ENCODE data around the gene PLXNA3.

The PLXNA3 gene

GRCh38 chrX:154476821-154477220 is 18.7 kb downstream of the PLXNA3 start:
- H3K4me3 ChIP-seq (ENCODE audit: control insufficient read depth, low read depth, low read length): no peak overlapping the region
- no peak for DNase-seq (ENCODE audit: low read depth)
- TF ChIP-seq, protein P1, sequence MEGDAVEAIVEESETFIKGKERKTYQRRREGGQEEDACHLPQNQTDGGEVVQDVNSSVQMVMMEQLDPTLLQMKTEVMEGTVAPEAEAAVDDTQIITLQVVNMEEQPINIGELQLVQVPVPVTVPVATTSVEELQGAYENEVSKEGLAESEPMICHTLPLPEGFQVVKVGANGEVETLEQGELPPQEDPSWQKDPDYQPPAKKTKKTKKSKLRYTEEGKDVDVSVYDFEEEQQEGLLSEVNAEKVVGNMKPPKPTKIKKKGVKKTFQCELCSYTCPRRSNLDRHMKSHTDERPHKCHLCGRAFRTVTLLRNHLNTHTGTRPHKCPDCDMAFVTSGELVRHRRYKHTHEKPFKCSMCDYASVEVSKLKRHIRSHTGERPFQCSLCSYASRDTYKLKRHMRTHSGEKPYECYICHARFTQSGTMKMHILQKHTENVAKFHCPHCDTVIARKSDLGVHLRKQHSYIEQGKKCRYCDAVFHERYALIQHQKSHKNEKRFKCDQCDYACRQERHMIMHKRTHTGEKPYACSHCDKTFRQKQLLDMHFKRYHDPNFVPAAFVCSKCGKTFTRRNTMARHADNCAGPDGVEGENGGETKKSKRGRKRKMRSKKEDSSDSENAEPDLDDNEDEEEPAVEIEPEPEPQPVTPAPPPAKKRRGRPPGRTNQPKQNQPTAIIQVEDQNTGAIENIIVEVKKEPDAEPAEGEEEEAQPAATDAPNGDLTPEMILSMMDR (conservative IDR thresholded peaks at IDR 0.05; ENCODE audit: control insufficient read depth, insufficient read depth, low read depth, low read length): no peak

GRCh38 chrX:154477891-154478477 is 19.9 kb downstream of the PLXNA3 start:
- peak overlapping the region; percentile 49 for H3K4me3 ChIP-seq (ENCODE audit: control insufficient read depth, low read depth, low read length)
- DNase-seq (ENCODE audit: low read depth): no peak
- TF ChIP-seq, protein P1 (conservative IDR thresholded peaks at IDR 0.05; ENCODE audit: control insufficient read depth, insufficient read depth, low read depth, low read length): no peak

DNA sequence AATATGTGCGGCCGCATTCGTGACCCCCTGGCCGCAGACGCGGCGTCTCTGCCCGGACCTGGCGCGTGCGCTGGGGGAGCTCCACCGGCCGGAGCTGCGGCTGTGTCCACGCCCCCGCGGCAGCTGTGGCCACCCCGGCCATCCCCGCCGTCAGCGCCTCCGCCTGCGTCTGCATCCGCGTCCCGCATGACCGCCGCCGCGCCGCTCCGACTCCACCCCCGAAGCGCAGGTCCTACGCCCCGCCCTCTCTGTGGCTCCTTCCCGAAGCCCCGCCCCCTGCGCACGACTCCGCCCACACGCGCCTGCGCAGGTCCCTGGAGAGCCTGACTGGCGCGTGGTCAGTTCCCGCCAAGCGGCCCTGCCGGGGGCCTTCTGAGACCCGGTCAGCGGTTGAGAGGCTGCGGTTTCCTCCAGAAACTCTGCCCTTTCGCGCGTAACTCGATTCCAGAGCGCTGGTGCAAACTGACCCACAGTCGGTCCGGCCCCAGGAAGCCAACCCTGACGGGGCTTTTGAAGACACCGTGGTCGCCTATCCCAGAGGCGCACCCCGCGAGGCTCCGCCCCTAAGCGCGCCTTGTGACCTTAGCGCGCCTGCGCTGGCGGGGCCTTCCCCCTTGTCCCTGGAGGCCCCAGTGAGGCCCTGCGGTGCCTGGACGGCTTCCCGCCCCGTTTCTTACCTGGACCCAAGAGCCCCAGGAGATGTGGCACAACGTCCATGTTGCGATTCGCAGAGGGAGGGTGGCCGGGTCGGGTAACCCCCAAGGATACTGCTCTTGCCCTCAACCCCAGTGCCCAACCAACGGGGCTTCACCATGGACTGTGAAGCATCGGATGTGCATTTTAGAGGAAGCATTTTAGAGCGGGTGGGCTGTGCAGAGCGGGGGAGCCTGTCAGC is 20.9 kb downstream of the PLXNA3 start, which contains the start of gene LAGE3:
Gene LAGE3, minus strand, starts transcription at position 554 of the 895 bp plus-strand sequence. Its CDS starts 366 bp downstream, at position 188.
- DNase-seq (ENCODE audit: low read depth): peak; percentile 81
- peak within 1 kb of the TSS; percentile 49 for H3K4me3 ChIP-seq (ENCODE audit: control insufficient read depth, low read depth, low read length)
- TF ChIP-seq, protein P1 (conservative IDR thresholded peaks at IDR 0.05; ENCODE audit: control insufficient read depth, insufficient read depth, low read depth, low read length): no peak

- H3K4me3 ChIP-seq (ENCODE audit: control insufficient read depth, low read depth, low read length): no peak overlapping the region
- DNase-seq (ENCODE audit: low read depth): no peak
- TF ChIP-seq, protein P1 (conservative IDR thresholded peaks at IDR 0.05; ENCODE audit: control insufficient read depth, insufficient read depth, low read depth, low read length): no peak
These were observed 23.1 kb downstream of the PLXNA3 start for GRCh38 chrX:154481195-154481594.

- H3K4me3 ChIP-seq (ENCODE audit: control insufficient read depth, low read depth, low read length): no peak overlapping the region
- TF ChIP-seq, protein P1 (conservative IDR thresholded peaks at IDR 0.05; ENCODE audit: control insufficient read depth, insufficient read depth, low read depth, low read length): no peak
- DNase-seq (ENCODE audit: low read depth): no peak
These were observed 24.0 kb downstream of the PLXNA3 start for GRCh38 chrX:154481911-154482601.

GRCh38 chrX:154482786-154483185 is 24.7 kb downstream of the PLXNA3 start:
- TF ChIP-seq, protein P1 (conservative IDR thresholded peaks at IDR 0.05; ENCODE audit: control insufficient read depth, insufficient read depth, low read depth, low read length): no peak
- no peak overlapping the region for H3K4me3 ChIP-seq (ENCODE audit: control insufficient read depth, low read depth, low read length)
- DNase-seq (ENCODE audit: low read depth): no peak
